ENCODE results near the gene ADM5.

ADM5 gene

DNA sequence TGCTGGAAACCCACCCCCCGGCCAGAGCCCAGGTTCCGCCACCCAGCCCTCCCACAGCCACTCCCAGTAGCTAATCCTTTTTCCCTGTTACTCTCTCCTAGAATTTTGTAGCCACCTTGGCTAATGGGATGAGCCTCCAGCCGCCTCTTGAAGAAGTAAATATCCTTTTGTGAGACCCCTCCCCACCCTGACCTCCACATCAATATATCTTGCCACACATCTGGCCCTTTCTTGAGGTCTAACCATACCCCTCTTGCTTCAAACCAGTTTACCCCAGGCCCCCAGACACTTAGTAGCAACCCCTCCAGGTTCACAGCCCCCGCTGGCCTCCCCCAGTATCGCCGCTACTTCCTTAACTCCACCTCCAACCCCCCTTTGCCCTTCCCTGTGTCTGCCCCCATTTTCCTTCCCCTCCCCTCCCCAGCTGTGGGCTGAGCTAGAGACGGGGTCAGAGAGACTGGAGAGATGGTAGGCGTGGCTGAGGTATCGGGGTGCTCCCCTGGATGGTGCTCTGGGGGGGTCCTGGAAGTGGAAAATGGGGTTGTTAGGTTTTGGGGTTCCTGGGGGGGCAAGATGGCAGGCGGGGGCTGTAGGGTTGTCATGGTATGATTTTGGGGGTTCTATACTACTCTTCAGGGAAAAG lies 9.5 kb upstream of the ADM5 start:
- no peak for DNase-seq (ENCODE audit: low read depth in 1 of 2, low spot score in 1 of 2)

DNA sequence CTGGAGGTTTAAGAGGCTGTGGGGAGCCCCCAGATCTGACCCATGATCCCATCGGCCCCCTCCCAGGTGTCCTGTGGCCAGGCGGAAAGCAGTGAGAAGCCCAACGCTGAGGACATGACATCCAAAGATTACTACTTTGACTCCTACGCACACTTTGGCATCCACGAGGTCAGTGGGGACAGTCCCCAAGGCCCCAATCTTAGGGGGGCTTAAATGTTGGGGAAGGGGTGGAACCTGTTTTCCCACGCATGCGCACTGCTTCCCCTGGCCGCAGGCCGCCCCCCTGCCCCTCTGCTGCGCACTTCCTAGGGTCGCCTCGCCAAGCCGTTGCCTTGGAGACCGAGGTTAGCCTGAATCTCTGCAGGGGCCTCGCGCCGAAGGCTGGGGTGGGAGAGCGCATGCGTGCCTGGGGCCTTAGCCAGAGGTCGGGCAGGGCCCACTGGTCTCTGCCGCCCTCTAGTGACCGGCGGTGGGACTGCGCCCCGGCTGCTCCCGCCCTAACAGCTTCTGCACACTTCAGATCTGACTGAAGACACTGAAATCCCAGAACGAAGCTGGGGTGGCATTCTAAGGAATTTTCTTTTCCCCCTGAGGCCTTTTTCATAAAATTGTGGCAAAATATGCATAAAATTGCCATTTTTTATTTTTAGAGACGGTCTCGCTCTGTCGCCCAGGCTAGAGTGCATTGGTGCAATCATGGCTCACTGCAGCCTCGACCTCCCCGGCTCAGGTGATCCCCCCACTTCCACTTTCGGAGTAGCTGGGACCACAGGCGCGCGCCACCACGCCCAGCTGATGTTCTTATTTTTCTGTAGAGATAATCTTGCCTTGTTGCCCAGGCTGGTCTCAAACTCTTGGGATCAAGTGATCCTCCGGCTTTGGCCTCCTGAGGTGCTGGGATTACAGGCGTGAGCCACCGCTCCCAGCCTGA lies 8.7 kb upstream of the ADM5 start:
- peak; percentile 88 to 95 for DNase-seq (ENCODE audit: low read depth in 1 of 2, low spot score in 1 of 2)

GRCh38 chr19:49681830-49682229 lies 7.6 kb upstream of the ADM5 start:
- no peak for DNase-seq (ENCODE audit: low read depth in 1 of 2, low spot score in 1 of 2)

- DNase-seq (ENCODE audit: low read depth in 1 of 2, low spot score in 1 of 2) = no peak
These were observed 7.1 kb upstream of the ADM5 start for GRCh38 chr19:49682274-49682673.

GRCh38 chr19:49683814-49684250 lies 5.6 kb upstream of the ADM5 start:
- DNase-seq (ENCODE audit: low read depth in 1 of 2, low spot score in 1 of 2) = no peak

DNA sequence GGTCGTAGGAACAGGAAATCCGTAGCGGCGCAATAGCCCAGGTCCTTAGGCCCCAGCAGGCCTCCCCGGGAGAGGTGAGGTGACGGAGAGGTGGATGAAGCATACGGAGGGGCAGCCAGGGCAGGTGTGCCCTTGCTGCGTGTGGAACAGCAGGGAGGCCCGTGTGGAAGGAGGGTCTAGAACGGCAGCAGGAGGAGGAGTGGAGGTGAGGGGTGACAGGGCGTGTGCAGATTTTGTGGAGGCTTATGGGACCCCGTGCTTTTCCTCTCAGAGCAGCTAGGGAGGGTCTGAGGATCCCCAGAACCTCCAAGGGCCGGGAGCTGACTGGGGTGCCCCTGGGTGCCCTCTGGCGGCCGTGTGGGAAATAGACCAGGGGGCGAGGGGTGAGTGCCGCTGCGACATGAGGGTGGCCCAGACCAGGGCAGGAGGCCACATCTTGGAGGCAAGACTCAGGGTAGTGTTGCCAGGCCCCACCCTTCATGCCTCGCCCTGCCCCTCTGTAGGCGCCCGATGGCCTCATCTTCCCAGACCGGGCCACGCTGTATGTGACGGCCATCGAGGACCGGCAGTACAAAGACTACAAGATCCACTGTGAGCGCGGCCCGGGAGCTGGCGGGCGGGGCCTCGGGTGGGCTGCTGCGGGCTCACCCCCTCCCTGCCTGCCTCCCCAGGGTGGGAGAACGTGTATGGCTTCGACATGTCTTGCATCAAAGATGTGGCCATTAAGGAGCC lies 5.0 kb upstream of the ADM5 start:
- DNase-seq (ENCODE audit: low read depth in 1 of 2, low spot score in 1 of 2) = no peak

GRCh38 chr19:49684983-49685553 lies 4.3 kb upstream of the ADM5 start:
- no peak for DNase-seq (ENCODE audit: low read depth in 1 of 2, low spot score in 1 of 2)

DNA sequence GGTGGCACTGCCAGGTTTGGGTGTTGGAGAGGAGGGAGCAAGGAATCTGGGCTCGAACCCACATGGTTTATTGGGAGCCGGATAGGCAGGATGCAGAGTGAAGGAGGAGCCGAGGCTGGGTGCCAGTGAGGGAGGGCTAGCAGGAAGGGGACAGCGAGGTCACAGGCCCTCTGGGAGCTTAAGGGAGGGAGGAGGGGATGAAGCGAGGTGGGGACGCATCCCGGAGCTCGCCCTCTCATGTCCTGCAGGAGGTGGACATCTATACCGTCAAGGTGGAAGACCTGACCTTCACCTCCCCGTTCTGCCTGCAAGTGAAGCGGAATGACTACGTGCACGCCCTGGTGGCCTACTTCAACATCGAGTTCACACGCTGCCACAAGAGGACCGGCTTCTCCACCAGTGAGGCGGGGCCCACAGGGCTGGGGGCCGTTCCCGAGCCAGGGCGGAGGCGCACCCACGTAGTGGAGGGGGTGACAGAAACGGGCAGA lies 3.5 kb upstream of the ADM5 start:
- DNase-seq (ENCODE audit: low read depth in 1 of 2, low spot score in 1 of 2) = no peak

GRCh38 chr19:49686503-49687088 lies 2.8 kb upstream of the ADM5 start:
- no peak for DNase-seq (ENCODE audit: low read depth in 1 of 2, low spot score in 1 of 2)

- DNase-seq (ENCODE audit: low read depth in 1 of 2, low spot score in 1 of 2) = no peak
These were observed 2.2 kb upstream of the ADM5 start for GRCh38 chr19:49687150-49687549.

DNA sequence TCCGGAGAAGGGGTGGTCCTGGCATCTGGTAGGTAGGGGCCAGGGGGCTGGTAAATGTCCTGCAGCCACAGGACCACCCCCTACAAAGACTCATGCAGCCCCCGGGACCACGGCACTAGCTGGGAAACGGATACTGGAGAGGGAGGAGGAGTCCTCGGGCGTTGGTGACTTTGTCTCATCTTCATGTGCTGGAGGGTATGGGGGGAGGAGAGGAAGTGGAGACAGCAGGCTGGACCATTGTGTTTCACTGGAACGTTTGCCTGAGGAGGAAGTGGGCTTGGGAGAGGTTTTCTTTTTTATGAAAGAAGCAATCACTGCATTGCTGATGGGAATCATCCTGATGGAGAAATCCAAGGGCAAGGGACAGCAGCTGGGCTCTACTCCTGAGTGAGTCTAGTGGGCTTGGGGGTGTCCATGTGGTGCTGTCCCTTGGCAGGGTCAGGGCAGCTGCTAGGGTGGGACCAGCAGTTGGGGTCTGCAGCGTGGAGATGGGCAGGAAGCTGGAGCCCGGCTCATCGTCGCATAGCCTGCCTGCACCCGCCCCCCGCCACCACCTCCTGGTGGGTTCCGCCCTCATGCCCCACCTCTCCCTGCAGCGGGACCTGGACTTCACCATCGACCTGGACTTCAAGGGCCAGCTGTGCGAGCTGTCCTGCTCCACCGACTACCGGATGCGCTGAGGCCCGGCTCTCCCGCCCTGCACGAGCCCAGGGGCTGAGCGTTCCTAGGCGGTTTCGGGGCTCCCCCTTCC lies 1.7 kb upstream of the ADM5 start:
- DNase-seq (ENCODE audit: low read depth in 1 of 2, low spot score in 1 of 2) = no peak

DNA sequence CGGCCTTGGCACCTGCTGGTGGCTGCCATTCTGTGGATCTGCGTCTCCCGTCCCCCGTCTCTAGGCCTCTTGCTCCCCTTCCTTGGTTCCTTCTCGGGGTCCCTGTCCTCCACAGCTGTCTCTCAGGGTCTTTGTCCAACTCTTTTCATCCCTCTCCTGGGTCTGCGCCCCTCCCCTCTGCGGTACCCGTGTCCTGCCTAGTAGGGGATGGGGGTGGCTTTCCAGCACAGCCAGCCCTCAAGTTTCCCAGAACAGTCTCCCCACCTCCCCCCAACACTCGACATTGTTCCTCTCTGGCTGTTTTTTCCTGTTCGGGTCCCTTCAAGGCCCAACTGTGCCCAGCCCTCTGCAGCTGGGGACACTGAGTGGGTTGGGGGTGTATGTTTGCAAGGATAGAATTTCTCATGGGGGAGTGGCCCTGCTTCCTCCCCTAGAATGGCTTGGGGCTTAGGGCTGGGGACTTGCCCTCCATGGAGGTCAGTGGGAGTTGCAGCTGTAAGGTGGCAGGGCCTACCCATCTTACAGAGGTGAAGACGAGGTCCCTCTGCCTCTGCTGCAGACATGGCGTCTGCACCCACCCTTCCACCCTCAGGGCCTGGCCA lies 762 bp upstream of the ADM5 start:
- DNase-seq (ENCODE audit: low read depth in 1 of 2, low spot score in 1 of 2) = no peak

DNA sequence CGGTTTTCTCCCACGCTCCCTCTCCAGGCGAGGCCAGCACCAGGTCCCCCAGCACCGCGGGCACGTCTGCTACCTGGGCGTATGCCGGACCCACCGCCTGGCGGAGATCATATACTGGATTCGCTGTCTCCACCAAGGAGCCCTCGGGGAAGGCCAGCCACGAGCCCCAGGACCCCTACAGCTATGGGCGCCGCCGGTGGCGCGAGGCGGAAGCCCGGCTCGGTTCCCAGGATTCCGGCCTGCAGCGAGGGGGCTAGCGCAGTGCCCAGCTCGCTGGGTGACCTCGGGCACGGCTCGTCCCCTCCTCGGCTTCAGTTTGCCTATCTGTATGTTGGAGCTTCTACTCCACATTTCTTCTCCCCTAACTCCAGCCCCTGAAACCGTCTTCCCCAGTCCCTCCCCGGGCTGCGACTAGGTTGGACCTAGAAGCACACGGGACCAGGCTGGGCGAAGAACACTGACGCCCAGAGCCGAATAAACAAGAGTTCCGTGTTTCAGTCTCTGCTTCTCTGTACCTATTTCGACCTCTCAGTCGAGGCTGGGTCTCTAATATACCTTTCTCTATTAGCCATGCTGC lies 773 bp downstream of the ADM5 start:
- DNase-seq (ENCODE audit: low read depth in 1 of 2, low spot score in 1 of 2) = no peak

DNA sequence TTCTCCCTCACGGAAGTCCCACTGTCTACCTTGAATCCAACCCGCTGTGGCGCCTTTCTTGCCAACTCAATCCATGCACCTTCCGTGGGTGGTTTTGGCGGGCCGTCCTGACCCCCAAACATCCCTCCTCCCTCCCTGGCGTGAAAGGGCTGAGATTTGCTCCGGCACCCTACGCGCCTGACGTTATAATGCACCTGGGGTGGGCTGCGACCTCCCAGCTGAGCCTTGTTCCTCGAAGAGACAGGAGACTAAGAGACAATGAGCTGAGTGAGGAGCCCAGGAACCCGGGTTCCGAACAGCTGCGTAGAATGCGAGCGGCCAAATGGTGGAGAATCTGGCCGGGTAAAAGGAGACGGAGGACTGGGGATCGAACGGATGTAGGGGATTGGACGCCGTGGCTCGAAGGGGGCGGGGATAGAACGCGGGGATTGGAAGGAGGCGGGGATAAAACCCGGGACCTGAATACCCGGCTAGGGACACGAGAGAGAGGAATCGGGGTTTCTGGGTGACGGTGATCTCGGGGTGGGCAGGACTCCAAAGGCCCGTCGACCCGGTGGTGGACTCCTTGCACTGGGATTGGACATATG lies 1.4 kb downstream of the ADM5 start, which contains the start of gene CPT1C:
Gene CPT1C (plus strand): TSS at position 461 of the 587 bp plus-strand sequence. CDS start 1,137 bp downstream, outside the sequence.
- DNase-seq (ENCODE audit: low read depth in 1 of 2, low spot score in 1 of 2) = peak in 1 of 2 donors; percentile 52

- no peak for DNase-seq (ENCODE audit: low read depth in 1 of 2, low spot score in 1 of 2)
These were observed 2.1 kb downstream of the ADM5 start for GRCh38 chr19:49691243-49692146.

DNA sequence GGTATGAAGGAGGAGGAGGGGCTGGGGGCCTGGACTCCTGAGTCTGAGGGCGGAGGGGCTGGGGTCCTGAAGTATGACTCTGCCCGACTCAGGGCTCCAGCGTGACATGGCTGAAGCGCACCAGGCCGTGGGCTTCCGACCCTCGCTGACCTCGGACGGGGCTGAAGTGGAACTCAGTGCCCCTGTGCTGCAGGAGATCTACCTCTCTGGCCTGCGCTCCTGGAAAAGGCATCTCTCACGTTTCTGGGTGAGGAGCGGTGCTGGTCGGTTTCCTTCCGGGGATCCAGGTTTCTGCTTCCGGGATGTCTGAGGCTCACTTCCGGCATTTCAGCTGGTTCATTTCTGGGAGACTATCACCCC lies 2.7 kb downstream of the ADM5 start:
- DNase-seq (ENCODE audit: low read depth in 1 of 2, low spot score in 1 of 2) = no peak

- DNase-seq (ENCODE audit: low read depth in 1 of 2, low spot score in 1 of 2) = no peak
These were observed 6.7 kb downstream of the ADM5 start for GRCh38 chr19:49696115-49696514.

GRCh38 chr19:49696865-49697264 lies 7.5 kb downstream of the ADM5 start:
- no peak for DNase-seq (ENCODE audit: low read depth in 1 of 2, low spot score in 1 of 2)
